IMR-90 (cell line): Measurements from ENCODE around the gene PPP6R3.

Experiments used
- CEBPB ChIP-seq: IDR thresholded peaks from 2 replicates; pipeline ENCODE4 v1.6.1; 2012; ENCODE audit warnings: low read depth, low read length, improper control_type of control experiment
- CTCF ChIP-seq: conservative IDR thresholded peaks from 2 replicates; pipeline ENCODE4 v1.5.1; 2012; ENCODE audit warnings: mild to moderate bottlenecking, low read depth, low read length, improper control_type of control experiment
- MAFK ChIP-seq: IDR thresholded peaks from 2 replicates; pipeline ENCODE4 v1.6.1; 2012; ENCODE audit warnings: low read depth, low read length, improper control_type of control experiment
- MXI1 ChIP-seq: IDR thresholded peaks from 2 replicates; pipeline ENCODE4 v1.6.1; 2012; ENCODE audit warnings: low read depth, mild to moderate bottlenecking, low read length, moderate library complexity, borderline replicate concordance
- POLR2A ChIP-seq: IDR thresholded peaks from 2 replicates; pipeline ENCODE4 v1.6.1; 2012; ENCODE audit warnings: mild to moderate bottlenecking, low read depth, low read length
- RAD21 ChIP-seq: IDR thresholded peaks from 2 replicates; pipeline ENCODE4 v1.6.1; 2012; ENCODE audit warnings: low read length, improper control_type of control experiment
- RCOR1 ChIP-seq: IDR thresholded peaks from 2 replicates; pipeline ENCODE4 v1.6.1; 2012; ENCODE audit warnings: mild to moderate bottlenecking, low read length, improper control_type of control experiment; ENCODE audit not compliant: insufficient replicate concordance
- TF ChIP-seq, protein P1 (sequence below): fragments of 150-350 bp; IDR thresholded peaks from 2 replicates; pipeline ENCODE4 v1.6.1; 2017; ENCODE audit warnings: mild to moderate bottlenecking, antibody characterized with exemption, low read length, low read depth
- TF ChIP-seq, protein P2 (sequence below): fragments of 150-350 bp; IDR thresholded peaks from 2 replicates; pipeline ENCODE4 v1.6.1; 2016; ENCODE audit warnings: low read depth, mild to moderate bottlenecking, low read length, moderate library complexity, borderline replicate concordance

DNA sequence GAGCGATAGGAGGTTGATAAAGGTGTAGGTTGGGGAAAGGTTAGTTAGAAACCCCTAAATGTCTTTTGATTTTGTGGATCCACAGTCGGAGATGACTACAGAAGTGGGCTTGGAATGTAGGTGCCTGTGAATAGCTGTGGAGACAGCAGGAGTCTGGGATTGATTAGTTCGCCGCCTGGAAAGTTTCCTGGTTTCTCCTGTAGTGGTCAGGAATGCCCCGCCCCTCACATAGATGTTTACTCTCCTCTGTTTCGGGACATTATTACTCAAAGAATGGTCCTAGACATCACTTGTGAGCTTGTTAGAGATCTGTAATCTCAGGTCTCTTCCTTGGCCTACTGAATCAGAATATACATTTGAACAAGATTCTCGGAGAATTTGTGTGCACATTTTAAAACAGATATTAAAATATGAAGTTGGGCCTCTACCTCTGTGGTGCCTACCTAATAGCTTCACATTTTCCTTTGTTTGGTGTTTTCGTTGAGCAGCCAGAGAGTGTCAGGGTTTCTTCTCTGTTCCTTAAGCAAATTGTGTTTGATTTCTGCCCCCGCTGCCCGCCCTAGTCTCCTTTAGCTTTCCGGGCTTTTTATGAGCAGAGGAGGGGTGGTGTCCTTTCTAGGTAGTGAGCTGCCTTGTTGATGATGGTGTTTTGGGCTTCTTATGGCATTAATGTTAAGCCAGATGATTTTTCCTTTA, 89.4 kb downstream of the PPP6R3 start:
- no peak for TF ChIP-seq CTCF
- TF ChIP-seq CEBPB = no peak
- no peak for TF ChIP-seq POLR2A
- TF ChIP-seq RAD21 = no peak
- no peak for TF ChIP-seq MAFK
- TF ChIP-seq, protein P1, sequence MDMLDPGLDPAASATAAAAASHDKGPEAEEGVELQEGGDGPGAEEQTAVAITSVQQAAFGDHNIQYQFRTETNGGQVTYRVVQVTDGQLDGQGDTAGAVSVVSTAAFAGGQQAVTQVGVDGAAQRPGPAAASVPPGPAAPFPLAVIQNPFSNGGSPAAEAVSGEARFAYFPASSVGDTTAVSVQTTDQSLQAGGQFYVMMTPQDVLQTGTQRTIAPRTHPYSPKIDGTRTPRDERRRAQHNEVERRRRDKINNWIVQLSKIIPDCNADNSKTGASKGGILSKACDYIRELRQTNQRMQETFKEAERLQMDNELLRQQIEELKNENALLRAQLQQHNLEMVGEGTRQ = no peak
- TF ChIP-seq, protein P2, sequence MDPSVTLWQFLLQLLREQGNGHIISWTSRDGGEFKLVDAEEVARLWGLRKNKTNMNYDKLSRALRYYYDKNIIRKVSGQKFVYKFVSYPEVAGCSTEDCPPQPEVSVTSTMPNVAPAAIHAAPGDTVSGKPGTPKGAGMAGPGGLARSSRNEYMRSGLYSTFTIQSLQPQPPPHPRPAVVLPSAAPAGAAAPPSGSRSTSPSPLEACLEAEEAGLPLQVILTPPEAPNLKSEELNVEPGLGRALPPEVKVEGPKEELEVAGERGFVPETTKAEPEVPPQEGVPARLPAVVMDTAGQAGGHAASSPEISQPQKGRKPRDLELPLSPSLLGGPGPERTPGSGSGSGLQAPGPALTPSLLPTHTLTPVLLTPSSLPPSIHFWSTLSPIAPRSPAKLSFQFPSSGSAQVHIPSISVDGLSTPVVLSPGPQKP = no peak
- no peak for TF ChIP-seq RCOR1
- no peak for TF ChIP-seq MXI1
